Measurements from ENCODE around the gene SHROOM3.

GRCh38 chr4:76758996-76759395, 324.0 kb downstream of the SHROOM3 start:
- TF ChIP-seq, protein P1, sequence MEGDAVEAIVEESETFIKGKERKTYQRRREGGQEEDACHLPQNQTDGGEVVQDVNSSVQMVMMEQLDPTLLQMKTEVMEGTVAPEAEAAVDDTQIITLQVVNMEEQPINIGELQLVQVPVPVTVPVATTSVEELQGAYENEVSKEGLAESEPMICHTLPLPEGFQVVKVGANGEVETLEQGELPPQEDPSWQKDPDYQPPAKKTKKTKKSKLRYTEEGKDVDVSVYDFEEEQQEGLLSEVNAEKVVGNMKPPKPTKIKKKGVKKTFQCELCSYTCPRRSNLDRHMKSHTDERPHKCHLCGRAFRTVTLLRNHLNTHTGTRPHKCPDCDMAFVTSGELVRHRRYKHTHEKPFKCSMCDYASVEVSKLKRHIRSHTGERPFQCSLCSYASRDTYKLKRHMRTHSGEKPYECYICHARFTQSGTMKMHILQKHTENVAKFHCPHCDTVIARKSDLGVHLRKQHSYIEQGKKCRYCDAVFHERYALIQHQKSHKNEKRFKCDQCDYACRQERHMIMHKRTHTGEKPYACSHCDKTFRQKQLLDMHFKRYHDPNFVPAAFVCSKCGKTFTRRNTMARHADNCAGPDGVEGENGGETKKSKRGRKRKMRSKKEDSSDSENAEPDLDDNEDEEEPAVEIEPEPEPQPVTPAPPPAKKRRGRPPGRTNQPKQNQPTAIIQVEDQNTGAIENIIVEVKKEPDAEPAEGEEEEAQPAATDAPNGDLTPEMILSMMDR (IDR thresholded peaks at IDR 0.05) = no peak
- TF ChIP-seq POLR2A (IDR thresholded peaks at IDR 0.05) = no peak

Data from body of pancreas (tissue), 4 donors.